WTC11 (cell line): ENCODE measurements around the gene KSR1.

Experiments used
- CREB1 ChIP-seq: sonication (generic); formaldehyde crosslinking; IDR thresholded peaks from 2 replicates; pipeline ENCODE4 v1.8.0; 2023; ENCODE audit warnings: mild to moderate bottlenecking, missing genetic modification reagents
- CTCF ChIP-seq: fragments of 200-600 bp; IDR thresholded peaks from 2 replicates; pipeline ENCODE4 v1.8.0; 2022; ENCODE audit warnings: antibody characterized with exemption
- ETV6 ChIP-seq: sonication (generic); formaldehyde crosslinking; IDR thresholded peaks from 2 replicates; pipeline ENCODE4 v1.8.1; 2022; ENCODE audit warnings: mild to moderate bottlenecking, missing genetic modification reagents
- FOXJ3 ChIP-seq: sonication (generic); formaldehyde crosslinking; IDR thresholded peaks from 2 replicates; pipeline ENCODE4 v1.9.0; 2021; ENCODE audit warnings: missing genetic modification reagents, mild to moderate bottlenecking, borderline replicate concordance
- IRF1 ChIP-seq: sonication (generic); formaldehyde crosslinking; IDR thresholded peaks from 2 replicates; pipeline ENCODE4 v1.8.0; 2023; ENCODE audit warnings: missing genetic modification reagents
- TCF7 ChIP-seq: sonication (generic); formaldehyde crosslinking; IDR thresholded peaks from 2 replicates; pipeline ENCODE4 v1.8.0; 2022; ENCODE audit warnings: mild to moderate bottlenecking, low read depth, missing genetic modification reagents, moderate library complexity
- USF1 ChIP-seq: sonication (generic); formaldehyde crosslinking; IDR thresholded peaks from 2 replicates; pipeline ENCODE4 v1.8.0; 2022; ENCODE audit warnings: mild to moderate bottlenecking, missing genetic modification reagents
- TF ChIP-seq, protein P1 (sequence below): sonication (generic); formaldehyde crosslinking; conservative IDR thresholded peaks from 2 replicates; pipeline ENCODE4 v1.8.1; 2023; ENCODE audit warnings: mild to moderate bottlenecking, low read depth, missing genetic modification reagents, moderate library complexity
- TF ChIP-seq, protein P2 (sequence below): sonication (generic); formaldehyde crosslinking; IDR thresholded peaks from 2 replicates; pipeline ENCODE4 v1.8.1; 2023; ENCODE audit warnings: mild to moderate bottlenecking, missing genetic modification reagents, moderate library complexity

DNA sequence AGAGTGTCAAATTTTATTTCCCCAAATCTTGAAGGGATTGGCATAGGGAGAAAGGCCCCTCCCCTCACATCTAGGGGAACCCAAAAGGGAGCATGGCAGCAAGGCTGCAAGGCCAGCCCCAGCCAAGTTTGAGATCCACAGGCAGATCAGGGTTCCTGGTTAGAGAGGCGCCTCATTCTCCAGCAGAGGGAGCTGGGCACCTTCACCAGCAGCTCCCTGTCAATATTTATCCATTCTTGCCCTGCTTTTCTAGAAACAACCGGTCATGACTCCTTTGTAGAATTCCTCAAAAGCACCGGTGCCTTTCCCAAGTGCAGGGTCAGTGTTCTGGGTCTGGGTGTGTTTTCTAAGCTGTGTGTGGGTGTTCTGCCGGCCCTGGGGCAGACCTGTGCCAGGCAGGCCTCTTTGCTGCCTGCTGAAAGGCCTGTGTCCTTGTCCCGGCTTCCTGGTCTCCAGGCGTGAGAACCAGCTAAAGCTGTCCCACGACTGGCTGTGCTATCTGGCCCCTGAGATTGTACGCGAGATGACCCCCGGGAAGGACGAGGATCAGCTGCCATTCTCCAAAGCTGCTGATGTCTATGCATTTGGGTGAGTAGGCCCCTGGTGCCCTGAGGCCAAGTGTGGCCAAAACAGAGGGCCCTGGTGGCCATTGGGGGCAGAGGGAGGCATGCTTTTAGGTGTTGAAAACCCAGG is 153.5 kb downstream of the KSR1 start:
- TF ChIP-seq FOXJ3 (CRISPR knock-in tag) (no peak), CTCF (peak; percentile 18; the same call in 1 of the 2 replicates), CREB1 (no peak), TCF7 (CRISPR knock-in tag) (no peak), ETV6 (CRISPR knock-in tag) (no peak), IRF1 (CRISPR knock-in tag) (no peak), USF1 (CRISPR knock-in tag) (no peak)
- TF ChIP-seq, protein P1, sequence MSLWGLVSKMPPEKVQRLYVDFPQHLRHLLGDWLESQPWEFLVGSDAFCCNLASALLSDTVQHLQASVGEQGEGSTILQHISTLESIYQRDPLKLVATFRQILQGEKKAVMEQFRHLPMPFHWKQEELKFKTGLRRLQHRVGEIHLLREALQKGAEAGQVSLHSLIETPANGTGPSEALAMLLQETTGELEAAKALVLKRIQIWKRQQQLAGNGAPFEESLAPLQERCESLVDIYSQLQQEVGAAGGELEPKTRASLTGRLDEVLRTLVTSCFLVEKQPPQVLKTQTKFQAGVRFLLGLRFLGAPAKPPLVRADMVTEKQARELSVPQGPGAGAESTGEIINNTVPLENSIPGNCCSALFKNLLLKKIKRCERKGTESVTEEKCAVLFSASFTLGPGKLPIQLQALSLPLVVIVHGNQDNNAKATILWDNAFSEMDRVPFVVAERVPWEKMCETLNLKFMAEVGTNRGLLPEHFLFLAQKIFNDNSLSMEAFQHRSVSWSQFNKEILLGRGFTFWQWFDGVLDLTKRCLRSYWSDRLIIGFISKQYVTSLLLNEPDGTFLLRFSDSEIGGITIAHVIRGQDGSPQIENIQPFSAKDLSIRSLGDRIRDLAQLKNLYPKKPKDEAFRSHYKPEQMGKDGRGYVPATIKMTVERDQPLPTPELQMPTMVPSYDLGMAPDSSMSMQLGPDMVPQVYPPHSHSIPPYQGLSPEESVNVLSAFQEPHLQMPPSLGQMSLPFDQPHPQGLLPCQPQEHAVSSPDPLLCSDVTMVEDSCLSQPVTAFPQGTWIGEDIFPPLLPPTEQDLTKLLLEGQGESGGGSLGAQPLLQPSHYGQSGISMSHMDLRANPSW (CRISPR knock-in tag), result no peak
- TF ChIP-seq, protein P2, sequence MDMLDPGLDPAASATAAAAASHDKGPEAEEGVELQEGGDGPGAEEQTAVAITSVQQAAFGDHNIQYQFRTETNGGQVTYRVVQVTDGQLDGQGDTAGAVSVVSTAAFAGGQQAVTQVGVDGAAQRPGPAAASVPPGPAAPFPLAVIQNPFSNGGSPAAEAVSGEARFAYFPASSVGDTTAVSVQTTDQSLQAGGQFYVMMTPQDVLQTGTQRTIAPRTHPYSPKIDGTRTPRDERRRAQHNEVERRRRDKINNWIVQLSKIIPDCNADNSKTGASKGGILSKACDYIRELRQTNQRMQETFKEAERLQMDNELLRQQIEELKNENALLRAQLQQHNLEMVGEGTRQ (CRISPR knock-in tag), result no peak
